Endothelial cell of umbilical vein (primary cell): ENCODE measurements around the gene PTPRO.

ENCODE experiments used
- EZH2 ChIP-seq: IDR thresholded peaks from 2 replicates; pipeline ENCODE4 v1.6.1; 2012; ENCODE audit warnings: borderline replicate concordance, low read depth, mild to moderate bottlenecking, moderate library complexity, low read length, inconsistent platforms; ENCODE audit not compliant: severe bottlenecking
- FOS ChIP-seq: IDR thresholded peaks from 2 replicates; pipeline ENCODE4 v1.6.1; 2011; ENCODE audit warnings: mild to moderate bottlenecking, low read length, moderate library complexity, borderline replicate concordance; ENCODE audit not compliant: insufficient read depth
- POLR2A ChIP-seq: IDR thresholded peaks from 2 replicates; pipeline ENCODE4 v1.6.1; 2012; ENCODE audit warnings: low read depth, mild to moderate bottlenecking, control low read depth, low read length
- TF ChIP-seq, protein P1 (sequence below), 2 donors: IDR thresholded peaks; 1 replicate in 1 of 2; 2 replicates in 1 of 2; pipeline ENCODE4 v1.5.1; 2011; ENCODE audit warnings: low read length in 2 of 2, mild to moderate bottlenecking in 2 of 2, moderate library complexity in 2 of 2, control low read depth in 1 of 2, inconsistent platforms in 1 of 2, low read depth in 1 of 2; ENCODE audit not compliant: insufficient read depth in 1 of 2; ENCODE audit errors: extremely low read depth in 1 of 2

GRCh38 chr12:15540469-15540872 is 218.2 kb downstream of the PTPRO start:
- TF ChIP-seq, protein P1, sequence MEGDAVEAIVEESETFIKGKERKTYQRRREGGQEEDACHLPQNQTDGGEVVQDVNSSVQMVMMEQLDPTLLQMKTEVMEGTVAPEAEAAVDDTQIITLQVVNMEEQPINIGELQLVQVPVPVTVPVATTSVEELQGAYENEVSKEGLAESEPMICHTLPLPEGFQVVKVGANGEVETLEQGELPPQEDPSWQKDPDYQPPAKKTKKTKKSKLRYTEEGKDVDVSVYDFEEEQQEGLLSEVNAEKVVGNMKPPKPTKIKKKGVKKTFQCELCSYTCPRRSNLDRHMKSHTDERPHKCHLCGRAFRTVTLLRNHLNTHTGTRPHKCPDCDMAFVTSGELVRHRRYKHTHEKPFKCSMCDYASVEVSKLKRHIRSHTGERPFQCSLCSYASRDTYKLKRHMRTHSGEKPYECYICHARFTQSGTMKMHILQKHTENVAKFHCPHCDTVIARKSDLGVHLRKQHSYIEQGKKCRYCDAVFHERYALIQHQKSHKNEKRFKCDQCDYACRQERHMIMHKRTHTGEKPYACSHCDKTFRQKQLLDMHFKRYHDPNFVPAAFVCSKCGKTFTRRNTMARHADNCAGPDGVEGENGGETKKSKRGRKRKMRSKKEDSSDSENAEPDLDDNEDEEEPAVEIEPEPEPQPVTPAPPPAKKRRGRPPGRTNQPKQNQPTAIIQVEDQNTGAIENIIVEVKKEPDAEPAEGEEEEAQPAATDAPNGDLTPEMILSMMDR (IDR thresholded peaks at IDR 0.05; ENCODE audit: extremely low read depth in 1 of 2, insufficient read depth in 1 of 2, low read depth in 1 of 2, low read length in 2 of 2), result no peak
- no peak for TF ChIP-seq POLR2A
- peak; percentile 67 for TF ChIP-seq FOS
- TF ChIP-seq EZH2, result no peak
